Thyroid gland (tissue), 4 donors: ENCODE measurements around the gene LMO2.

Experiments
- CTCF ChIP-seq, 6 experiments: fragments of 200-600 bp in 3 of 6; fragments of 450-650 bp in 3 of 6; sonication (generic) in 3 of 6; IDR thresholded peaks; one replicate each; pipeline ENCODE4 v1.5.1; 2016 to 2019; ENCODE audit warnings: antibody characterized with exemption in 6 of 6, mild to moderate bottlenecking in 2 of 6, inconsistent platforms in 1 of 6, moderate library complexity in 1 of 6
- POLR2A ChIP-seq, 2 donors: fragments of 450-650 bp; IDR thresholded peaks; one replicate each; pipeline ENCODE4 v1.6.1; 2017; ENCODE audit warnings: antibody characterized with exemption in 2 of 2, mild to moderate bottlenecking in 2 of 2, moderate library complexity in 1 of 2

DNA sequence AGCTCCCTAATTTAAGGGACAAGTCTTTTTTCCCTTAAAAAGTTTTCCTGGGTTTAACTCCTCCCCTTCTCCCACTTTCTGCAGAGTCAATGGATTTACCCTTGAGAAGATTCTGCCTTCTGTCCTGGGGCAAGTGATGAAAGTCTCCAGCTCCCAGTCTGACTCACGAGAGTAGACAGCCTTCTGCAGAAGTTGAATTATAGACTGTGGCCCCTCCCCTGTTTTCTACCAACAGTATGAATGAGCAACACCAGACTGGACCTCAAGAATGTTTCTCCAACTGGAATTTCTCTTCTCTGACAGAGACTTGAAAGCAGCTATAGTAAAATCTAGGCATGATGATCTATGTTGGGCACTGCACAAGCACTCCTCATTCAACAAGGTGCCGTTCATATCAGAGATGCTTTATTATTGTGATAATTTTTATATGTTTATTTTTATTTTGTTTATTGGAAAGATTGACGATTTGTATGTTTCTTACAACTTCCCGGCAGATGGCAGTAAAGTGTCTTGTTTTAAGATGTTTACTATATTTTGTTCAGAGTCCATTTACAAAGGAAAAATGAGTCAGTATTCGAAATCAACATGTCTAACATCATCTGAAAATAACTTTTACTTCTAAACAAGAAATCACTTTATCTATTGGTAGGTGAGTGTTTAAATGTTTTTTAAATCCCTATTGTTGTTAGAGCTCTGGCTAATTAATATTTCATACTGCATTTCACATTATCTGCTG lies 56.6 kb downstream of the LMO2 start:
- TF ChIP-seq CTCF (IDR thresholded peaks at IDR 0.05) (no peak), POLR2A (IDR thresholded peaks at IDR 0.05) (no peak)
